ENCODE measurements around the gene CLIP3.

DNA sequence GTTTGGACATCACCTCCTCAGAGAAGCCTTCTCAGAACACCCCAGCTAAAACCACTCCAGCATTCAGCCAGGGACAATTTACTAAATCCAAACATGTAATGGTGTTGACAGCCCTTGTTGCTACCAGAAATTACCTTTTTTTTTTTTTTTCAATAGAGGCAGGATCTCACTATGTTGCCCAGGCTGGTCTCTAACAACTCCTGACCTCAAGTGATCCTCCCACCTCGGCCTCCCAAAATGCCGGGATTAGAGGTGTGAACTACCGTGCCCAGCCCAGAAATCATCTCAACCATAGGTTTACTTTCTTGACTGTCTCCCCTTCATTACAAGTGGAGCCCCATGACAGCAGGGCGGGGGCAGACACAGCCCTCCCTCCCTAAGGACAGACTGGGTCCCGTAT, 9.2 kb downstream of the CLIP3 start:
- TF ChIP-seq CTCF (IDR thresholded peaks at IDR 0.05; ENCODE audit: insufficient read depth, low read length) (no peak), POLR2AphosphoS5 (IDR thresholded peaks at IDR 0.05; ENCODE audit: low read depth) (no peak)
